Measurements from ENCODE around the gene BMPR2.

The BMPR2 gene

DNA sequence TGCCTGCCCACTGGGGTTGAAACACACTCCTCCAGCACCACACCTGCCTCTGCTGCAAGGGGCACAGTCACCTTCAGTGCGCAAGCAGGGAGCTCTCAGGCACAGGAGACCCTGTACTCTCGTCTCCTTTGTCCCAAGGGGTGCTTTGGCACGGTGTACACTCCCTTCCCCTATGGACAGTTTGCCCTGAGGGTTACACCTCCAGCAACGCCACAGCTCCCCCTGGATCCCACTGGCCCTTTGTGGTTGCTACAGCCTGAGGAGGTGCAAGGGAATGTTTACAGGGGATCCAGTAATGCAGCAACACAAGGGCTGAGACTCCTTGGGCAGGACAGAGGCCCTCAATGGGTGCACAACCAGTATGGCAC lies 213.4 kb downstream of the BMPR2 start:
- DNase-seq (ENCODE audit: low read depth in 4 of 4, low spot score in 1 of 4) = no peak

DNA sequence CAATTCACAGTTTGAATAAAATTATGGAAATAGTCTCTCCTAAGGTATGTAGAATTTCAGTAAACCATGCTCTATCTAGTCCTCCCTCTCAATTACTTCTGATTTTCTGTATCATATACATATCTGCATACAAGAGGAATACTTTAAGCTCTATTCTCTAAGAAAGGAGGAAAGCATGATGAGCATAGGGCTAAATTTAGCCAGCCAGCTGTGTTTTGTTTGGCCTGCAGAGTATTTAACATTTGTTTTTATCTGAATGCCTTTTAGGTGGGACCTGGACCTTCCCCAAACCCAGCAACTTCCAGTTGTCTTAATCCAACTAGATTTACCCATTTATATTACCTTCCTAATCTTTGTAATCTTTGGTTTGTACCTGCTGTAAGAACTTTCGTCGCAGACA lies 216.4 kb downstream of the BMPR2 start:
- no peak for DNase-seq (ENCODE audit: low read depth in 4 of 4, low spot score in 1 of 4)

DNA sequence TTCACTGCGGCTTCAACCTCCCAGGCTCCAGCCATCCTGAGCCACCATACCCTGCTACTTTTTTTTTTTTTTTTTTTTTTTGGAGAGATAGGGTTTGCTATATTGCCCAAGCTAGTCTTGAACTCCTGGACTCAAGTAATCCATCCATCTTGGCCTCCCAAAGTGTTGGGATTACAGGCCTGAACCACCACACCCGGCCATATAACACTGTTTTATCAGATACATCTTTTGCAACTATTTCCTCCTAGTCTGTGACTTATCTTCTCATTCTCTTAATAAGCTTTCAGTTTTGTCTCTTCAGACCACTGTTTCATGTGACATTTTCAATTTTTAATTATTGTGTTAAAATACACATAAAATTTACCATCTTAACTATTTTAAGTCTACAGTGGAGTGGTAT lies 223.0 kb downstream of the BMPR2 start:
- no peak for DNase-seq (ENCODE audit: low read depth in 4 of 4, low spot score in 1 of 4)

DNA sequence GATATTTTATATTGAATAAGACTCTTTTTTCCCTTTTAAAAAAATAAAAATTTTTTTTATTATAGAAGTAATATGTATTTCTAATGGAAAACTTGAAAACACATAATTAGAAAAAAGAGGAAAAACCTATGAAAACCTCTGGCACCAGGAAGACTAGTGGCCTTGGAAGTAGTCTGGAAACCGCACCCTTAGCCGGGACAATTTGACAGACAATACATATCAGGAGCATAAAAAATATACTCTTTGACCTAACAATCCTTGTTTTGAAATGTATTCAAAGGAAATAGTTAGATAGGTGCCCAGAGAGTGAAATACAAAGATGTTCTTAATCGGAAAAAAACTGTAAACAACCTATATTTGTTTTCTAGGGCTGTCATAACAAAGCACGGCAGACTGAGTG lies 223.8 kb downstream of the BMPR2 start:
- no peak for DNase-seq (ENCODE audit: low read depth in 4 of 4, low spot score in 1 of 4)

DNA sequence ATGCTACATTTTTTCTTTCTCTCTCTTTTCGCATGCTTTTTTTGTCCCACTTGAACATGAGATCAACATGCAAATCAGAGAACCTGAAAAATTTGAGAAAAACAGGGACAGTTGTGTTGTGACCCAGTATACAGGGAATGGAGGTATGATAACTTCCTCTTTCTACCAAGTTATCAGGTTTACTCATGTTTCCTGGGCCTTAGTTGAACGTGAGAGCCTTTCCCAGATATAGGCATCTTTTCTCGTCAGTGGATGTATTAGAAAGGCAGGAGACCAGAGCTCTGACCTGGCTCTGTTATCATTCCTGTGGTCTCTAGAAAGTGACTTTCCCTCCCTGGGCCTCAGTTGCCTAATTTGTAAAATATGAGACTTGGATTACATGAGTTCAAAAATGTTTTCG lies 228.6 kb downstream of the BMPR2 start:
- no peak for DNase-seq (ENCODE audit: low read depth in 4 of 4, low spot score in 1 of 4)

DNA sequence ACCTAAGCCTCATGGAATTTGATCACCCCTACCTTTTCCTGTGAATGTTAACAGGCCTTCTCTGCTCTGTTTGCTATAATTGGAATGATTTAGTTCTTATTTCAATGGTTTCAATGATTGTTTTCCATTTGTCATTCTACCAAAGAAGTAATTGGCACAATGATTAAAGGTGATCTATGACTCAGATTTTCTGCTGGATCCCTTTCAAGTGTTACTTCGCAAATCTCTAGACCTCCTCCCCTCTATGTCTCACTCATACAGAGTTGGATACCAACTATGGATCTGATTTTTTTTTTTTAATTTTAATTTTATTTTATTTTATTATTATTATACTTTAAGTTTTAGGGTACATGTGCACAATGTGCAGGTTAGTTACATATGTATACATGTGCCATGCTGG lies 229.0 kb downstream of the BMPR2 start:
- no peak for DNase-seq (ENCODE audit: low read depth in 4 of 4, low spot score in 1 of 4)

DNA sequence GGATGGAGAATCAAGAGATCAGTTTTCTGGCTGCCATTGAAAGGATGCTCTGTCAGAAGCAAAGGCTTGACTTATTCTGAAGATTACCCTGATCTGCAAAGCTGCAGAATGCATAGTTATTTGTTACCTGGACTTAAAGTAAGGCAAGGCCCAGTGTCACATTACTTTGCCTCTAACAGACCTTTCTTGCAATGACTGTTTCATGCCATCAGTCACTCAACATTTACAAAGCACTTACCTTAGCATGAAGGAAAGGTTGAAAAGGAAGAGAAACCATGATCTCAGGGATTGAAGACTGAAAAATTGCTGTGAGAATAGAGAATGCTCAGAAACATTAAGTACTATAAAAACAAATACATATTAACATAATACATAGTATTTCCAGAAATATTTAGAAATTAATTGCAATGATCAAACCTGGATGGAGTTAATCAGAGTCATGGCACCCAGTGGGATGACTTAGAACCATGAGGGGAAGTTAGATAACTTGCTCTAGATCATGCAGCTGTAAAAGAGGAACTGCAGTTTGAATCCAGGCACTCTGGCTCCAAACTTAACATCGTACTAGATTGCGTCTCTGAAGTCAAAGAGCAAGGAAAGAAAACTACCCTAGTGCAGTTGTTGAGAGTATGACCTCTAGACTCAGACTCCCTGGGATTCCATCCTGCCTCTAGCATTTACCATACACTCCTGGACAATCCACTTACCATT lies 232.2 kb downstream of the BMPR2 start:
- no peak for DNase-seq (ENCODE audit: low read depth in 4 of 4, low spot score in 1 of 4)

DNA sequence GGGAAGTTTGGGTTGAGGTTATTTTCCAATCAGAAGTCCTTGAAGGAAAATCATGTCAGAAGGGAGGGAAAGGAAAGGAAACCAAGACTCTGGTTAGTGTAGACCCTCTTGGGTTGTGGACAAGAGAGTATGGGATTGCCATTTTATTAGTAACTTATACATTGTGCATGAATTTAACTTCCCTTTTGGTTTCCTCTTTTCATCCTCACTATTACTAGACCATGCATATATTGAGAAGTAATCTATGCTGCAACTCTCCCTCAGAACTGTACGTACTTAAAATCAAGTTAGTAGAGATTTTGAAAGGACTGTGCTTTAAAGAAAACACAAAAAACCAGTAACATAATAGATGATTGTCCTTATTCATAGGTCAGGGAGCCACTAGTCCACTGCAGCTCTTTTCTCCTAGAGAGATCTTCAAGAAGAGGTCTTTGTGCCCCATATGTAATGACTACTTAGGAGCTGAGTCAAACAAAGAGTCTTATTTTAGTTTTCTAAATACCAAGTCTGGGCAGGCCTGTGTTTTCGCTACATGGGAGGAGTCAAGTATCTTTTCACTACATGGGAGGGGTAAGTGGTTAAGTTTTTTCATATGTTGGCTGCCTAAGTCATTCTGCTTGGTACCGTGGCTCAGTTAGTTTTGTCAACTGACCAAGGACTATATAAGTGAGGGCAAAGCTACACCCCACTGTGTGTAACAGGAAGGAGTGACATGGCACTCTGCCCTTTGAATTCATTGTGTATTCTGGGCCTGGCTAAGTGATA lies 233.4 kb downstream of the BMPR2 start:
- no peak for DNase-seq (ENCODE audit: low read depth in 4 of 4, low spot score in 1 of 4)

DNA sequence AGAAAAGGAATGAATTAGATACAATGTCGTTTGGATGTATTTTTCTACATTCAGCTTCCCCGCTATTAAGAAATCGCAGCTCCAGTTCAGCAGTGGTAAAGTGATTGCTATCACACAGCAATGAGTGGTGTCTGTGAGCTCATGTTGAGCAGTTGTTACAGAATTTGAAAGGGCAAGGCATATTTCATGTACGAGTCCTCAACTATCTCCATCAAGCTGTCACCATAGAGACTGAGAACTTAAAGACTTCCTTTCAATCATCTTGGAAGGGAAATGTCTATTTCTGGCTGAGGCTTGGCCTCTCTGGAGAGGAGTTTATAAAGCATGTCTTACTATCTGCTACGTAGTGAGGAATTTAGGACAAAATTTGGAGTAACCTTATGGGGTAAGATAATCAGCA lies 234.3 kb downstream of the BMPR2 start:
- DNase-seq (ENCODE audit: low read depth in 4 of 4, low spot score in 1 of 4) = no peak

DNA sequence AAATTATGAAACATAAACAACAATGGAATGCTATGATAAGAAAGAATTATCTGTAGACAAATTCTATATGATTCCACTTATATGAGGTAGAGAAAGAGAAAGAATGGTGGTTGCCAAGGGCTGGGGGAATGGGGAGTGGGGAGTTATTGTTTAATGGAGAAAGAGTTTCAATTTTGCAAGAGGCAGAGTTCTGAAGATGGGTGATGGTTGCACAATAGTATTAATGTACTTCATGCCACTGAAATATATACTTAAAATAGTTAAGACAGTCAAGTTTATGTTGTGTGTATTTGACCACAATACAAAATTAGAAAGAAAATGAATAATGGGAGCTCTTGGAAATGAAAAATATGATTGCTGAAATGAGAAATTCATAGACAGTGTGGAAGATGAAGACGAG lies 236.0 kb downstream of the BMPR2 start:
- no peak for DNase-seq (ENCODE audit: low read depth in 4 of 4, low spot score in 1 of 4)

DNA sequence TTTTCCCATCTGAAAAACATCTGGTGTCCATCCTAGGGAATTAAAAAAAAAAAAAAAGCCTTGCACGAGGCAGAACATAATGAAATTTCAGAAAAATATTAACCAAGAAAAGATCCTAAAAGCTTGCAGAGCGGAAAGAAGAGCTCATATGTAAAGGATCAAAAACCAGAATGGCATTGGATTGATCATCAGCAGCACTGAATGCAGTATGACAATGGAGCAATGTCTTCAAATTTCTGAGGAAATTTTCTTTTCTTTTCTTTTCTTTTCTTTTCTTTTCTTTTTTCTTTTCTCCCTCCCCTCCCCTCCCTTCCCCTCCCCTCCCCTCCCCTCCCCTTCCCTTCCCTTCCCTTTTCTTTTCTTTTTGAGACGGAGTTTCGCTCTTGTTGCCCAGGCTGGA lies 237.4 kb downstream of the BMPR2 start:
- no peak for DNase-seq (ENCODE audit: low read depth in 4 of 4, low spot score in 1 of 4)
